ENCODE results near the gene ATG7. TPM values are rescaled to one million over a fixed set of nuclear protein-coding genes. Genes with fewer than 3 reads are reported as not detected.
A peak's percentile ranks its signal among the peaks of the same experiment; 100 is the strongest.

The ATG7 gene
- polyA plus RNA-seq, 2 of the 4 experiments (the other 2 are of a cell fraction): 27.2 to 41.2 TPM

GRCh38 chr3:11558918-11559815 is 287.0 kb downstream of the ATG7 start:
- peak in 1 of 2 experiments; percentile 27; a peak in 3 of 6 replicates for ATAC-seq

GRCh38 chr3:11559816-11560633 is 287.8 kb downstream of the ATG7 start:
- WGBS (ENCODE audit: missing lambda C conversion rate): 84% methylated on average over 15 of the region's 15 CpGs
- ChIA-PET POLR2A (interaction anchor here (0.9 kb wide), 1 partner anchor 8 kb away, joined by 3 read pairs; no protein-coding TSS in a partner anchor), CTCF (interaction anchor here (1.4 kb wide), 2 partner anchors 19 to 22 kb away, joined by 4 read pairs; no protein-coding TSS in a partner anchor)
- H3K9me3 ChIP-seq: no peaks in the 10 kb centered on the region
- H3K4me3 ChIP-seq: no peak overlapping the region
- TF ChIP-seq KDM1A (IDR thresholded peaks at IDR 0.05; ENCODE audit: low read depth) (no peak), TP53 (CRISPR knock-in tag; IDR thresholded peaks at IDR 0.05) (no peak), HDAC2 (IDR thresholded peaks at IDR 0.05) (no peak), NFE2L2 (conservative IDR thresholded peaks at IDR 0.05; ENCODE audit: low read length) (no peak), NPAS2 (CRISPR knock-in tag; IDR thresholded peaks at IDR 0.05; ENCODE audit: borderline replicate concordance) (no peak)
- H3K27ac ChIP-seq: no peak overlapping the region
- no peak overlapping the region for H3K4me2 ChIP-seq
- no peak for ATAC-seq
- H3K4me1 ChIP-seq: no peaks in the 10 kb centered on the region
- no peak for DNase-seq (ENCODE audit: low read depth in 1 of 2, low spot score in 1 of 2)
- FAIRE-seq: no peak

More at GRCh38 chr3:11558918-11559815, 287.0 kb downstream of the ATG7 start:
- Histone ChIP-seq H3K4me2 (no peak overlapping the region), H3K4me3 (no peak overlapping the region), H3K9me3 (no peaks in the 10 kb centered on the region), H3K27ac (no peak overlapping the region), H3K4me1 (peaks cover under 1% of the 10 kb centered on the region; the same call in 1 of the 3 replicates)
- DNase-seq (ENCODE audit: low read depth in 1 of 2, low spot score in 1 of 2) (no peak), FAIRE-seq (no peak)
- TF ChIP-seq CHD2 (IDR thresholded peaks at IDR 0.05; ENCODE audit: low read length, partially characterized antibody) (no peak), ZNF302 (CRISPR knock-in tag; IDR thresholded peaks at IDR 0.05) (no peak), KDM5A (IDR thresholded peaks at IDR 0.05) (no peak), POLR2AphosphoS2 (conservative IDR thresholded peaks at IDR 0.05; ENCODE audit: low read length) (no peak), ATOH8 (CRISPR knock-in tag; IDR thresholded peaks at IDR 0.05; ENCODE audit: low read depth) (no peak), HOXB13 (CRISPR knock-in tag; IDR thresholded peaks at IDR 0.05; ENCODE audit: low read depth) (no peak), MAFK (IDR thresholded peaks at IDR 0.05; ENCODE audit: partially characterized antibody) (no peak), RNF2 (IDR thresholded peaks at IDR 0.05; ENCODE audit: borderline replicate concordance, low read depth) (no peak), NR3C1 (IDR thresholded peaks at IDR 0.05) (no peak), PHF8 (IDR thresholded peaks at IDR 0.05; ENCODE audit: borderline replicate concordance, low read depth) (no peak), GATA3 (IDR thresholded peaks at IDR 0.05; ENCODE audit: borderline replicate concordance) (no peak), FOSL2 (IDR thresholded peaks at IDR 0.05) (no peak), FOSL2 (CRISPR knock-in tag; IDR thresholded peaks at IDR 0.05) (no peak), NPAS2 (CRISPR knock-in tag; IDR thresholded peaks at IDR 0.05; ENCODE audit: borderline replicate concordance) (no peak), CEBPB (IDR thresholded peaks at IDR 0.05) (no peak), BHLHE40 (IDR thresholded peaks at IDR 0.05; ENCODE audit: low read depth, low read length) (no peak), TP53 (CRISPR knock-in tag; IDR thresholded peaks at IDR 0.05) (no peak), E2F6 (IDR thresholded peaks at IDR 0.05; ENCODE audit: borderline replicate concordance, low read depth) (no peak)
- ChIA-PET POLR2A (interaction anchor here (0.6 to 0.9 kb wide), 2 partner anchors 9 to 11 kb away, joined by 3 to 4 read pairs; no protein-coding TSS in a partner anchor), CTCF (interaction anchor here (0.6 kb wide), 1 partner anchor 103 kb away, joined by 3 read pairs; no protein-coding TSS in a partner anchor)
- WGBS (ENCODE audit: missing lambda C conversion rate): 86% methylated on average over 36 of the region's 37 CpGs

Data from A549 (cell line).